NCI-H1930 (cell line): ENCODE data around the gene PCDHA5.
"Not testable (repeated sequence)": the region's sequence is repeated elsewhere in the genome, so short reads cannot be mapped to it uniquely, and the experiment has no call there.

Source experiments
- DNase-seq, 2 experiments: peaks; one replicate each; lab custom pipeline; 2025; lab: John Stamatoyannopoulos, UW

The PCDHA5 gene

DNA sequence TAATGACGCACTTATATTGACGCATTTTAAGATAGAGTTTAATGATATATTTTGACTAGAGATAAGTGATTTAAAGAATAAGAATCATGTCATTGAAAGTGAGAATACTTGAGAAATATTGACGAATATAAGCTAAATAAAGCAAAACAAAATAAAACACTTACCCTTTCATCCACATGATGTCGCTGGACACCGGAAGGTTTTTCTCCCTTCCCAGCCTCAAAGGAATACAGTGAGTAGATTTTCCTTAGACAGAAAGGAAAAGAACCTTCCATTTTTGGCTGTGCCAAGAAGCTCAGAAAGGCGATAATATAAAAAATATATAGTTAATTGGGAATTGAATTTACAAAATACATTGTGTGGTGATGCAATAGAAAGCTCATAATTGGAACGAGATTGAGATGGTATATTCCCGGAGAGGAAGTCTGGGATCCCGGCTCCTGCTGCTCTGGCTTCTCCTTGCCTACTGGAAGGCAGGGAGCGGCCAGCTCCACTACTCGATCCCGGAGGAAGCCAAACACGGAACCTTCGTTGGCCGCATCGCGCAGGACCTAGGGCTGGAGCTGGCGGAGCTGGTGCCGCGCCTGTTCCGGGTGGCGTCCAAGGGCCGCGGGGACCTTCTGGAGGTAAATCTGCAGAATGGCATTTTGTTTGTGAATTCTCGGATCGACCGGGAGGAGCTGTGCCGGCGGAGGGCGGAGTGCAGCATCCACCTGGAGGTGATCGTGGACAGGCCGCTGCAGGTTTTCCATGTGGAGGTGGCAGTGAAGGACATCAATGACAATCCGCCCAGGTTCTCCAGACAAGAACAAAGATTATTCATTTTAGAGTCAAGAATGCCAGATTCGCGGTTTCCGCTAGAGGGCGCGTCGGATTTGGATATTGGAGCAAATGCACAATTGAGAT lies at the start of gene PCDHA5:
Gene PCDHA5 (plus strand): TSS at position 239 of the 906 bp plus-strand sequence.
- DNase-seq, result no peak

DNA sequence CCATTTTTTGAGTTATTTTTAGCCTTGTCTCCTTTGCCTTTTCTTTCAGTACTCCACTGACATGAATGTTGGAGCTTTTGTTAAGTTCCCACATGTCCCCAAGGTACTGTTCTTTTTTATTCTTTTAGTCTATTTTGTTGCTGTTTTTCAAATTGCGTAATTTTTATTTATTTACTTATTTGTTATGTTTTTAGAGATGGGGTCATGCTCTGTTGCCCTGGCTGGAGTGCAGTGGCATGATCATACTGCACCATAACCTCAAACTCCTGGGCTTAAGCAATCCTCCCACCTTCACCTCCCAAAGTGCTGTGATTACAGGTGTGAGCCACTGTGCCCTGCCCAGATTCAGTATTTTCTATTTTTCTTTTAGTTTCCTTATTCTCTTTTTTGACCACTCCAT lies 40.9 kb upstream of the PCDHA5 start:
- DNase-seq, result no peak

DNA sequence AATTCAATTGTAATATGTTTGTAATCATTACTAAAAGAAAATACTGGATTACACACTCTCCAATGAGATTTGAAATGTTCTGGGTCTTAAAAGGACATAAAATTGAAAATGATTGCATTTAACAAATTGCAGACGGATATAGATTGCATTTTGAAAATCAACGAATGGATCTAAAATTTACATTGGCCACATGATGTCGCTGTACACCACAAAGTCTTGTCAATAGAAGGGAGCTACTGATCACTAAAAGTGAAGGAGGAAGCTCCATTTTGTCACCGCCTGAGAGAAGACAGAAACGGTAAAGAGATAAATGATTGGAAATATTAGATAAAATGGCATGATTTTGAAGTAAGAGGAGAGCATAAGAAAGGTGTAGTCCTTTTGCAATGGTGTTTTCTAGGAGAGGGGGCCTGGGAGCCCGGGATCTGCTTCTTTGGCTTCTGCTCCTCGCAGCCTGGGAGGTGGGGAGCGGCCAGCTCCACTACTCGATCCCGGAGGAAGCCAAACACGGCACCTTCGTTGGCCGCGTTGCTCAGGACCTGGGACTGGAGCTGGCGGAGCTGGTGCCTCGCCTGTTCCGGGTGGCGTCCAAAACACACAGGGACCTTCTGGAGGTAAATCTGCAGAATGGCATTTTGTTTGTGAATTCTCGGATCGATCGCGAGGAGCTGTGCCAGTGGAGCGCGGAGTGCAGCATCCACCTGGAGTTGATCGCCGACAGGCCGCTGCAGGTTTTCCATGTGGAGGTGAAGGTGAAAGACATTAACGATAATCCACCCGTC lies 35.3 kb upstream of the PCDHA5 start, which contains the start of gene PCDHA1:
Gene PCDHA1 (plus strand): TSS at position 236 of the 782 bp plus-strand sequence.
- DNase-seq, result no peak

DNA sequence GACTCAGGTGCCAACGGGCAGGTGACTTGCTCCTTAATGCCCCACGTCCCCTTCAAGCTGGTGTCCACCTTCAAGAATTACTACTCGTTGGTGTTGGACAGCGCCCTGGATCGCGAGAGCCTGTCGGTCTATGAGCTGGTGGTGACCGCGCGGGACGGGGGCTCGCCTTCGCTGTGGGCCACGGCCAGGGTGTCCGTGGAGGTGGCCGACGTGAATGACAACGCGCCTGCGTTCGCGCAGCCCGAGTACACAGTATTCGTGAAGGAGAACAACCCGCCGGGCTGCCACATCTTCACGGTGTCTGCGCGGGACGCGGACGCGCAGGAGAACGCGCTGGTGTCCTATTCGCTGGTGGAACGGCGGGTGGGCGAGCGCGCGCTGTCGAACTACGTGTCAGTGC lies 34.0 kb upstream of the PCDHA5 start:
- DNase-seq, result not testable (repeated sequence)

DNA sequence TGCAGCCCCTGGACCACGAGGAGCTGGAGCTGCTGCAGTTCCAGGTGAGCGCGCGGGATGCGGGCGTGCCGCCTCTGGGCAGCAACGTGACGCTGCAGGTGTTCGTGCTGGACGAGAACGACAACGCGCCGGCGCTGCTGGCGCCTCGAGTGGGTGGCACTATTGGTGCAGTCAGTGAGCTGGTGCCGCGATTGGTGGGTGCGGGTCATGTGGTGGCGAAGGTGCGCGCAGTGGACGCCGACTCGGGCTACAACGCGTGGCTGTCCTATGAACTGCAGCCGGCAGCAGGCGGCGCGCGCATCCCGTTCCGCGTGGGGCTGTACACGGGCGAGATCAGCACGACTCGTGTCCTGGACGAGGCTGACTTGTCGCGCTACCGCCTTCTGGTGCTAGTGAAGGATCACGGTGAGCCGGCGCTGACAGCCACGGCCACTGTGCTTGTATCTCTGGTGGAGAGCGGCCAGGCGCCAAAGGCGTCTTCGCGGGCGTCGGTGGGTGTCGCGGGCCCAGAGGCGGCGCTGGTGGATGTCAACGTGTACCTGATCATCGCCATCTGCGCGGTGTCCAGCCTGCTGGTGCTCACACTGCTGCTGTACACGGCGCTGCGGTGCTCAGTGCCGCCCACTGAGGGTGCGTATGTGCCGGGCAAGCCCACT lies 33.4 kb upstream of the PCDHA5 start:
- not testable (repeated sequence) for DNase-seq

DNA sequence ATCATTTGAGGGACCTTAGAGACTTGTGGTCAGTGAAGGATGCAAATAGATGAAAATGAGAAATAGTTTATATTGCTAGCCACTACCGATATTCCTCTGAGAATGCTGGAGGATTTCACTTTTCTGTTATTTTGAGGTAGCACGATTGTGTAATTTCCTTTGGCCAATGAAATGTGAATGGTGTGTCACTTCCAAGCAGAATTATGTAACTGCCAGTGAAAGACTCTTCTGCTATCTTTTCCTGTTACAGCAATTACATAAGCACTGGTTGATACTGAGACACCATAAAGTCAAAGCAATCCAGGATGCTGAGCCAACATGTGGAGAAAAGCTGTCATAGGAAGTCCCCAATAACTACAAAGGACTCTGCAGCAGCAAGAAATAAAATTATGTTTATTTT lies 30.3 kb upstream of the PCDHA5 start:
- no peak for DNase-seq

DNA sequence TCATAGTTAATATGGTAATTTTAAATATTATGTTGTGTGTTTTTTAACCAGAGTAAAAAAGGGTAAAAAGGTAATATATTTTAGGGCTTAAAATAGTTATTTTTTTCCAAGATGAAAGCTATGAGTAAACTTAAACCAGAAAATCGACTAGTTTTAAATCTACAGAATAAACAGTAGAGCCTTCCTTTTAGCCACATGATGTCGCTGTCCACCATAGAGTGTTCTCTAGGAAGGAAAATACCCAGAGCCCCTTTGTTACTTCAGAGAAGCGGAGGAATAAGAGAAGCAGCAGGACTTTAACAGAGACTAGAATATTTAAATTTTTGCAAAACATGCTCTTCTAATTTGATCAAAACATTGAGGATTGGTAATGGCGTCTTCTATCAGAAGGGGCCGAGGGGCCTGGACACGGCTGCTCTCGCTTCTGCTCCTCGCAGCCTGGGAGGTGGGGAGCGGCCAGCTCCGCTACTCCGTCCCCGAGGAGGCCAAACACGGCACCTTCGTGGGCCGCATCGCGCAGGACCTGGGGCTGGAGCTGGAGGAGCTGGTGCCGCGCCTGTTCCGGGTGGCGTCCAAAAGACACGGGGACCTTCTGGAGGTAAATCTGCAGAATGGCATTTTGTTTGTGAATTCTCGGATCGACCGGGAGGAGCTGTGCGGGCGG lies 26.7 kb upstream of the PCDHA5 start, which contains the start of gene PCDHA2:
Gene PCDHA2 (plus strand): TSS at position 258 of the 664 bp plus-strand sequence.
- DNase-seq, result peak; percentile 37 to 42

DNA sequence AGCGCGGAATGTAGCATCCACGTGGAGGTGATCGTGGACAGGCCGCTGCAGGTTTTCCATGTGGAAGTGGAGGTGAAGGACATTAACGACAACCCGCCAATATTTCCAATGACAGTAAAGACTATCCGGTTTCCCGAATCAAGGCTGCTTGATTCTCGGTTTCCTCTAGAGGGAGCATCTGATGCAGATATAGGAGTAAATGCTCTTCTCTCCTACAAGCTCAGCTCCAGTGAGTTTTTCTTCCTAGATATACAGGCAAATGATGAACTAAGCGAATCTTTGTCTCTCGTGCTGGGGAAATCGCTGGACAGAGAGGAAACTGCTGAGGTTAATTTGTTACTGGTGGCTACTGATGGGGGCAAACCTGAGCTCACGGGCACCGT lies 26.2 kb upstream of the PCDHA5 start:
- peak; percentile 36 to 53 for DNase-seq

DNA sequence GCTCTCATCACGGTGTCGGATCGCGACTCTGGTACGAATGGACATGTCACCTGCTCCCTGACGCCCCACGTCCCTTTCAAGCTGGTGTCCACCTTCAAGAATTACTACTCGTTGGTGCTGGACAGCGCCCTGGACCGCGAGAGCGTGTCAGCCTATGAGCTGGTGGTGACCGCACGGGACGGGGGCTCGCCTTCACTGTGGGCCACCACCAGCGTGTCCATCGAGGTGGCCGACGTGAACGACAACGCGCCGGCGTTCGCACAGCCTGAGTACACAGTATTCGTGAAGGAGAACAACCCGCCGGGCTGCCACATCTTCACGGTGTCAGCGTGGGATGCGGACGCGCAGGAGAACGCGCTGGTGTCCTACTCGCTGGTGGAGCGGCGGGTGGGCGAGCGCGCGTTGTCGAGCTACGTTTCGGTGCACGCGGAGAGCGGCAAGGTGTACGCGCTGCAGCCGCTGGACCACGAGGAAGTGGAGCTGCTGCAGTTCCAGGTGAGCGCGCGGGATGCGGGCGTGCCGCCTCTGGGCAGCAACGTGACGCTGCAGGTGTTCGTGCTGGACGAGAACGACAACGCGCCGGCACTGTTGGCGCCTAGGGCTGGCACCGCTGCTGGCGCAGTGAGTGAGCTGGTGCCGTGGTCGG lies 25.2 kb upstream of the PCDHA5 start:
- DNase-seq, result not testable (repeated sequence)

DNA sequence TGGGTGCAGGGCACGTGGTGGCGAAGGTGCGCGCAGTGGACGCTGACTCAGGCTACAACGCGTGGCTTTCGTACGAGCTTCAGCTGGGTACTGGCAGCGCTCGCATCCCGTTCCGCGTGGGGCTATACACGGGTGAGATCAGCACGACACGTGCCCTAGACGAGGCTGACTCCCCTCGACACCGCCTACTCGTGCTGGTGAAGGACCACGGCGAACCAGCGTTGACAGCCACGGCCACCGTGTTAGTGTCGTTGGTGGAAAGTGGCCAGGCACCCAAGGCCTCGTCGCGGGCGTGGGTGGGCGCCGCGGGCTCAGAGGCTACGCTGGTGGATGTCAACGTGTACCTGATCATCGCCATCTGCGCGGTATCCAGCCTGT lies 24.7 kb upstream of the PCDHA5 start:
- no peak for DNase-seq

DNA sequence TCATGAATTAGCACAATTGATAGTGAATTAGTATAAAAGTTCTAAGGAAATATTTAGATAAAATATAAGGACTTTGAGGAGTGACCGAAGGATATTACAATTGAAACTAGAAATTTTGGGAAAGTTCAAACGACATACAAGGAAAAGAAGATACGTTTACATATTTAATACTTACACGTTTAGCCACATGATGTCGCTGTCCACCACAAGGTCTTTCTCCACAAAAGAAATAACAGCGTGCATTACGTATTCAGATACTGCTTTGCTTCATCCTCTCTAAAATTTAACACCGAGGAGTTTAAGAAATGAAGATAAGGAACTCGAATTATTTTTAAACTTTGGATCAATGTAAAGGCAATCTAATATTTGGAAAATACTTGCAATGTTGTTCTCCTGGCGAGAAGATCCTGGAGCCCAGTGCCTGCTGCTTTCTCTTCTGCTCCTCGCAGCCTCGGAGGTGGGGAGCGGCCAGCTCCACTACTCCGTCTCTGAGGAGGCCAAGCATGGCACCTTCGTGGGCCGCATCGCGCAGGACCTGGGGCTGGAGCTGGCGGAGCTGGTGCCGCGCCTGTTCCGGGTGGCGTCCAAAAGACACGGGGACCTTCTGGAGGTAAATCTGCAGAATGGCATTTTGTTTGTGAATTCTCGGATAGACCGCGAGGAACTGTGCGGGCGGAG lies 20.5 kb upstream of the PCDHA5 start, which contains the start of gene PCDHA3:
Gene PCDHA3 (plus strand): TSS at position 242 of the 678 bp plus-strand sequence.
- no peak for DNase-seq

DNA sequence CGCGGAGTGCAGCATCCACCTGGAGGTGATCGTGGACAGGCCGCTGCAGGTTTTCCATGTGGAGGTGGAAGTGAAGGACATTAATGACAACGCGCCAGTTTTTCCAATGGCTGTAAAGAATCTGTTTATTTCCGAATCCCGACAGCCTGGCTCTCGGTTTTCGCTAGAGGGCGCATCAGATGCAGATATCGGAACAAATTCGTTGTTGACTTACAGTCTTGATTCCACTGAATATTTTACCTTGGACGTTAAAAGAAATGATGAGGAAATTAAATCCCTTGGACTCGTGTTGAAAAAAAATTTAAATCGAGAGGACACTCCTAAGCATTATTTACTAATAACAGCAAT lies 19.9 kb upstream of the PCDHA5 start:
- DNase-seq, result no peak

DNA sequence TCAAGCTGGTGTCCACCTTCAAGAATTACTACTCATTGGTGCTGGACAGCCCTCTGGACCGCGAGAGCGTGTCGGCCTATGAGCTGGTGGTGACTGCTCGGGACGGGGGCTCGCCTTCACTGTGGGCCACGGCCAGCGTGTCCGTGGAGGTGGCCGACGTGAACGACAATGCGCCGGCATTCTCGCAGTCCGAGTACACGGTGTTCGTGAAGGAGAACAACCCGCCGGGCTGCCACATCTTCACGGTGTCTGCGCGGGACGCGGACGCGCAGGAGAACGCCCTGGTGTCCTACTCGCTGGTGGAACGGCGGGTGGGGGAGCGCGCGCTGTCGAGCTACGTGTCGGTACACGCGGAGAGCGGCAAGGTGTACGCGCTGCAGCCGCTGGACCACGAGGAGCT lies 19.0 kb upstream of the PCDHA5 start:
- DNase-seq, result not testable (repeated sequence)

DNA sequence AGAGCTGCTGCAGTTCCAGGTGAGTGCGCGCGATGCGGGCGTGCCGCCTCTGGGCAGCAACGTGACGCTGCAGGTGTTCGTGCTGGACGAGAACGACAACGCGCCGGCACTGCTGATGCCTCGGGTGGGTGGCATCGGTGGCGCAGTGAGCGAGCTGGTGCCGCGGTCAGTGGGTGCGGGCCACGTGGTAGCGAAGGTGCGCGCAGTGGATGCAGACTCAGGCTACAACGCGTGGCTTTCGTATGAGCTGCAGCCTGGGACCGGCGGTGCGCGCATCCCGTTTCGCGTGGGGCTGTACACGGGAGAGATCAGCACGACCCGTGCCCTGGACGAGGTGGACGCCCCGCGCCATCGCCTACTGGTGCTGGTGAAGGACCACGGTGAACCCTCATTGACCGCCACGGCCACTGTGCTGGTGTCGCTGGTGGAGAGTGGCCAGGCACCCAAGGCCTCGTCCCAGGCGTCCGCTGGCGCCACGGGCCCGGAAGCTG lies 18.6 kb upstream of the PCDHA5 start:
- DNase-seq, result no peak

DNA sequence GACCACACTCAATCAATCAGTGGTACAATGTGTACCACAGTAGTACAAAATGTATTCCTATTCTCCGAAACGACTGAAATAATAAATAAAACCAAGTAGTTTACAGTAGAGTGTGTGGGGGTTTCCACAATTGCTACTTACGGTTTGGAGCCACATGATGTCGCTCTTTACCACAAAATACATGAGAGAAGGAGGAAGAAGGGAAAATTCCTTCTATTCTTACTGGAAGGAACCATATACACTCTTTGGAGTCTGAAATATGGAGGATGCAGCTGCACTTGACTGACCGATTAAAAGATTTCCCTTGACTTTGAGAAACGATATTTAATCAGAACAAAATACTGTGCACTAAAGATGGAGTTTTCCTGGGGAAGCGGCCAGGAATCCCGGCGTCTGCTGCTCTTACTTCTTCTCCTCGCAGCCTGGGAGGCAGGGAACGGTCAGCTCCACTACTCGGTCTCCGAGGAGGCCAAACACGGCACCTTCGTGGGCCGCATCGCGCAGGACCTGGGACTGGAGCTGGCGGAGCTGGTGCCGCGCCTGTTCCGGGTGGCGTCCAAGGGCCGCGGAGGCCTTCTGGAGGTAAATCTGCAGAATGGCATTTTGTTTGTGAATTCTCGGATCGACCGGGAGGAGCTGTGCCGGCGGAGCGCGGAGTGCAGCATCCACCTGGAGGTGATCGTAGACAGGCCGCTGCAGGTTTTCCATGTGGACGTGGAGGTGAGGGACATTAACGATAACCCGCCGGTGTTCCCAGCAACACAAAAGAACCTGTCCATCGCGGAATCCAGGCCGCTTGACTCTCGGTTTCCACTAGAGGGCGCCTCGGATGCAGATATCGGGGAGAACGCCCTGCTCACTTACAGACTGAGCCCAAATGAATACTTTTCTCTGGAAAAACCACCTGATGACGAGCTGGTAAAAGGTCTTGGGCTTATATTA lies 14.3 kb upstream of the PCDHA5 start, which contains the start of gene PCDHA4:
Gene PCDHA4 (plus strand): TSS at position 235 of the 942 bp plus-strand sequence.
- DNase-seq, result no peak

DNA sequence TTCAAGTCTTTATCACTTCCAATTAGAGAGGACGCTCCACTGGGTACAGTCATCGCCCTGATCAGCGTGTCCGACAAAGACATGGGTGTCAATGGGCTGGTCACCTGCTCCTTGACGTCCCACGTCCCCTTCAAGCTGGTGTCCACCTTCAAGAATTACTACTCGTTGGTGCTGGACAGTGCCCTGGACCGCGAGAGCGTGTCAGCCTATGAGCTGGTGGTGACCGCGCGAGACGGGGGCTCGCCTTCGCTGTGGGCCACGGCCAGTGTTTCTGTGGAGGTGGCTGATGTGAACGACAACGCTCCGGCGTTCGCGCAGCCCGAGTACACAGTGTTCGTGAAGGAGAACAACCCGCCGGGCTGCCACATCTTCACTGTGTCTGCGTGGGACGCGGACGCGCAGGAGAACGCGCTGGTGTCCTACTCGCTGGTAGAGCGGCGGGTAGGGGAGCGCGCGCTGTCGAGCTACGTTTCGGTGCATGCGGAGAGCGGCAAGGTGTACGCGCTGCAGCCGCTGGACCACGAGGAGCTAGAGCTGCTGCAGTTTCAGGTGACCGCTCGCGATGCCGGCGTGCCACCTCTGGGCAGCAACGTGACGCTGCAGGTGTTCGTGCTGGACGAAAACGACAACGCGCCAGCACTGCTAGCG lies 13.0 kb upstream of the PCDHA5 start:
- DNase-seq, result not testable (repeated sequence)

DNA sequence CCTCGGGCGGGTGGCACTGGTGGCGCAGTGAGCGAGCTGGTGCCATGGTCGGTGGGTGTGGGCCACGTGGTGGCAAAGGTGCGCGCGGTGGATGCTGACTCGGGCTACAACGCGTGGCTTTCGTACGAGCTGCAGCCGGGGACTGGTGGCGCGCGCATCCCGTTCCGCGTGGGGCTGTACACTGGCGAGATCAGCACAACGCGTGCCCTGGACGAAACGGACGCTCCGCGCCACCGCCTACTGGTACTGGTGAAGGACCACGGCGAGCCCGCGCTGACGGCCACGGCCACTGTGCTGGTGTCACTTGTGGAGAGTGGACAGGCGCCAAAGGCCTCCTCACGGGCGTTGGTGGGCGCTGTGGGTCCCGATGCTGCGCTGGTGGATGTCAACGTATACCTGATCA lies 12.5 kb upstream of the PCDHA5 start:
- no peak for DNase-seq

DNA sequence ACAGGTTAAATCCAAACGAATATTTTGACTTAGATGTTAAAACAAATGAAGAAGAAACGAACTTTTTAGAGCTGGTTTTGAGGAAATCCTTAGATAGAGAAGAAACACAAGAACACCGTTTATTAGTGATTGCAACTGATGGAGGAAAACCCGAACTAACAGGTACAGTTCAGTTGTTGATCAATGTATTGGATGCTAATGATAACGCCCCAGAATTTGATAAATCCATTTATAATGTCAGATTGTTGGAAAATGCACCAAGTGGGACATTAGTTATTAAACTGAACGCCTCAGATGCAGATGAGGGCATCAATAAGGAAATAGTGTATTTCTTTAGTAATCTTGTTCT lies 842 bp downstream of the PCDHA5 start:
- no peak for DNase-seq

DNA sequence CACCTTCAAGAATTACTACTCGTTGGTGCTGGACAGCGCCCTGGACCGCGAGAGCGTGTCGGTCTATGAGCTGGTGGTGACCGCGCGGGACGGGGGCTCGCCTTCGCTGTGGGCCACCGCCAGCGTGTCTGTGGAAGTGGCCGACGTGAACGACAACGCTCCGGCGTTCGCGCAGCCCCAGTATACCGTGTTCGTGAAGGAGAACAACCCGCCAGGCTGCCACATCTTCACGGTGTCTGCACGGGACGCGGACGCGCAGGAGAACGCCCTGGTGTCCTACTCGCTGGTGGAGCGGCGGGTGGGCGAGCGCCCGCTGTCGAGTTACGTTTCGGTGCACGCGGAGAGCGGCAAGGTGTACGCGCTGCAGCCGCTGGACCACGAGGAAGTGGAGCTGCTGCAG lies 1.6 kb downstream of the PCDHA5 start:
- not testable (repeated sequence) for DNase-seq
